ENCODE results near the gene PLSCR1.

DNA sequence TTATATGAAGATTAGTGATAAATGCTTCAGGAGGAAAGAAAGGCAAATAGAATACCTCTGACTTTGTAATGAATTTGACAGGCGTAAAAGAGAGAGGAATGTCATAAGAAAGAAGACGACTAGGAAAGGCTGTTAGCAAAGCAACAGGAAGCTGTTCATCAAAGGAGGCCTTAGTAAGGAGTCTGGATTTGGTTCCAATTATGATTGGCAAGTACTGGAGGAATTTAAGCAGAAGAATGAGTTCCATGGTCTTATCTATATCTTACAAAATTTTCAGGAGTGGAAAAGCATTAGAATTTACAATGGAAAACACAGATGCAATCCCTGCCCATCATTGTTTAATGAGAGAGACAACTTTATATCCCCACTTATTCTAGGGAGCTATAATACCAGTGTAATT lies 13.8 kb downstream of the PLSCR1 start:
- TF ChIP-seq TARDBP (IDR thresholded peaks at IDR 0.05) (no peak), LEF1 (IDR thresholded peaks at IDR 0.05; ENCODE audit: borderline replicate concordance) (no peak), L3MBTL2 (conservative IDR thresholded peaks at IDR 0.05) (no peak), SUZ12 (IDR thresholded peaks at IDR 0.05) (no peak), FOXA1 (IDR thresholded peaks at IDR 0.05) (no peak), FOXK2 (IDR thresholded peaks at IDR 0.05) (no peak), SP1 (IDR thresholded peaks at IDR 0.05) (no peak), ELF4 (IDR thresholded peaks at IDR 0.05) (no peak), FOXM1 (IDR thresholded peaks at IDR 0.05; ENCODE audit: borderline replicate concordance) (no peak), BHLHE40 (IDR thresholded peaks at IDR 0.05; ENCODE audit: borderline replicate concordance) (no peak)
- TF ChIP-seq, protein P1, sequence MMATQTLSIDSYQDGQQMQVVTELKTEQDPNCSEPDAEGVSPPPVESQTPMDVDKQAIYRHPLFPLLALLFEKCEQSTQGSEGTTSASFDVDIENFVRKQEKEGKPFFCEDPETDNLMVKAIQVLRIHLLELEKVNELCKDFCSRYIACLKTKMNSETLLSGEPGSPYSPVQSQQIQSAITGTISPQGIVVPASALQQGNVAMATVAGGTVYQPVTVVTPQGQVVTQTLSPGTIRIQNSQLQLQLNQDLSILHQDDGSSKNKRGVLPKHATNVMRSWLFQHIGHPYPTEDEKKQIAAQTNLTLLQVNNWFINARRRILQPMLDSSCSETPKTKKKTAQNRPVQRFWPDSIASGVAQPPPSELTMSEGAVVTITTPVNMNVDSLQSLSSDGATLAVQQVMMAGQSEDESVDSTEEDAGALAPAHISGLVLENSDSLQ (IDR thresholded peaks at IDR 0.05), result no peak
